HG03575 (cell line): ENCODE measurements around the gene DESI2.

Source experiments
- ATAC-seq: cut with Tn5 transposase; IDR thresholded peaks from one replicate; pipeline ENCODE4 v1.9.1; 2021; ENCODE audit not compliant: unreplicated experiment, insufficient number of reproducible peaks, low FRiP score; ENCODE audit errors: extremely low read depth

DESI2 gene

GRCh38 chr1:244652623-244653438 lies at the start of gene DESI2:
DESI2 (plus strand) TSS chr1:244653126; CDS start chr1:244653314, 188 bp downstream.
- peak; percentile 98 for ATAC-seq

- no peak for ATAC-seq
These were observed 49.4 kb upstream of the DESI2 start for GRCh38 chr1:244603498-244603897.

GRCh38 chr1:244605835-244606370 lies 47.0 kb upstream of the DESI2 start:
- no peak for ATAC-seq

- ATAC-seq, result no peak
These were observed 38.7 kb upstream of the DESI2 start for GRCh38 chr1:244614113-244614836.

DNA sequence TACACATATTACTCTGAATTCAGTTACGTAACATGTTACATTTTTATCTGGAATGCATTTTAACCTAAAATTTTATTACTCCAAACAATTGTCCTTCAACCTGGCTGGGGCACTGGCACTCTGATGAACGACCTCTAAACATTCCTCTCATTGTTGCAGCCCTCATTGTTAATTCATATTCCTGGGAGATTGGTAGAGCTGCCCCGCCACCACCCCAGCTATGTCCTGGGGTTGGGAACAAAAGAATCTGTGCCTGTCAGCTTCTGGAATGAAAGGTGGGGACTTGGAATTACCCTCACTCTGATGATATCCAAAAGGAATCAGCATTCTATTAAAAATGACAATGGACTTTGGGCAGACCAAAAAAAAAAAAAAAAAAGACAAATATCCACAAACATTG lies 38.0 kb upstream of the DESI2 start:
- ATAC-seq, result no peak

- ATAC-seq, result no peak
These were observed 37.6 kb upstream of the DESI2 start for GRCh38 chr1:244615301-244615700.

- ATAC-seq, result no peak
These were observed 26.2 kb upstream of the DESI2 start for GRCh38 chr1:244626709-244627108.

- no peak for ATAC-seq
These were observed 24.1 kb upstream of the DESI2 start for GRCh38 chr1:244628789-244629188.

DNA sequence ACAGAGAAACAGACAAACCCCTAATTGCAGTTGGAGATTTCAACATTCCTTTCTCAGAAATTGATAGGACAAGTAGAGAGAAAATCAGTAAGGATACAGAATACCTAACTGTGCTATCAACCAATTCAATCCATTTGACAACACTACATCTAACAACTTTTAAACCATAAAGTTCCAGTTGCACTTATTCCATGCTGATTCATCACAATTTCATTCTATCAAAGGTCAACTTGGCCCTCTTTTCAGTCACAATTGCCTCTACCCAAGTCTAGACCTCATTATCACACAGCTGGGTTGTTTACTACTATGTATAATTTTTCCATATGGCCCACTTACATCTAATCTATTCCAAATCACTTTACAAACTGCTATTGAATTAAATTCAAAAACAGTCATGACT lies 19.8 kb upstream of the DESI2 start:
- no peak for ATAC-seq

DNA sequence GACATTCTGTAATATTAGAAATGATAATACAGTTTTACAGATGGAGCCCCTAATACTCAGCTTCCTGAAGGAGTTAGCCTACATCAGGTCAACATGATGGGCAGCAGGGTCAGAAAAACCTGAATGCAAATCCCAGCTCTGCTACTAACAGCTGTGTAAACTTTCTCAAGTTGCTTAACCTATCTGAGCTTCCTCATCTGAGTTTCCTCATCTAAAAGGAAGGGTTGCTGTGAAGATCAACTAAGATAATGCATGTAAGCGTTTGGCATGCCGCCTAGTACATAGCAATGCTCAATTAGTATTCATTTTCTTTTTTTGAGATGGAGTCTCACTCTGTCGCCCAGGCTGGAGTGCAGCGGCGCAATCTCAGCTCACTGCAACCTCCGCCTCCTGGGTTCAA lies 18.4 kb upstream of the DESI2 start:
- ATAC-seq, result no peak

DNA sequence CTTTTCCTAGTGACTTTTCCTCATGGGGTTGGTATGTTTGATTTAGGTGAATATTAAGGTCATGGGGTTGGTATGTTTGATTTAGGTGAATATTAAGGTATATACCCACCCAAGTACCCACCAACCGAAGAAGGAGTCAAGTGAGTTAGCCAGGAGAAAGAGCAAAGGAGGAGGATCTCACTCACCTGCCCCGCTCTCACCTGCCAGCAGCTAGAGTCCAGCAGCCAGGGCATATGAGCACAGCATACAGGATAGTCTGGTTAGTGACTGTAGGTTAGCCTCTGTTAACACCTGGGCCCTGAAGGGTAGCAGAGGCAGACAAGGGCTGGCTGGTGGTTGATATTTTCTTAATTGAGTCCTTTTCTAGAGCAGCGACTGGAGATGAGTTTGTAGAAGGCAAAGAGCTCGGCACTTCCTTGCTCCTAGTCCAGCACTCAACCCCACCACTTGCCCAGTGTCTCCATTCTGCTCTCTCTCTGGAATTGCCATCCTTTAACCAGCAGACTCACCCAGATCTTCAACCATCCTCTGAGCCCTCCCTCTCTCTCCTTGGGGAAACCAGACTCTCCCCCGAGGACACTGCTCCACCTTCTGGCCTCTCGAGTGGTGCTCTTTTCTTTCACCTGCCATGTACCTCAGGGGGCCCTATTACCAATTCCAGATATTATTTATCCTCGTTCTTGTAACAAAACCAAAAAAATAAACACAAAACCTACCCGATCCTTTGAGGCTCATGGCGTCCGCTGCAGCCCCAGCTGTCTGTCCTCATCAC lies 16.3 kb upstream of the DESI2 start:
- ATAC-seq, result no peak

DNA sequence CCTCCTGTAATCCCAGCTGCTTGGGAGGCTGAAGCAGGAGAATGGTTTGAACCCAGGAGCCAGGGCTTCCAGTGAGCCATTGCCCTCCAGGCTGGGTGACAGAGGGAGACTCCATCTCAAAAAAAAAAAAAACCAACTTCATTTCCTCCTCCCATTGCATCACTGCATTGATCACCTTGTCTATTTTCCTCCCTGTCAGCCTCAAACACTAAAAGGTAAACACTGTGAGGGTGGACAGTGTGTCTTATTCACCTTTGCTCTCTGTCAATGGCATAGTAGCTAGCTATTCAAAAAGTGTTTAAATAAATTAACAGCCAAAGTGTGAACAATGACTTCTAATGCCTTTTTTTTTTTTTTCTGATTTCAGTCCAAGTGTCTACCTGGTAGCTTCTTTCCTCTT lies 13.4 kb upstream of the DESI2 start:
- ATAC-seq, result no peak

DNA sequence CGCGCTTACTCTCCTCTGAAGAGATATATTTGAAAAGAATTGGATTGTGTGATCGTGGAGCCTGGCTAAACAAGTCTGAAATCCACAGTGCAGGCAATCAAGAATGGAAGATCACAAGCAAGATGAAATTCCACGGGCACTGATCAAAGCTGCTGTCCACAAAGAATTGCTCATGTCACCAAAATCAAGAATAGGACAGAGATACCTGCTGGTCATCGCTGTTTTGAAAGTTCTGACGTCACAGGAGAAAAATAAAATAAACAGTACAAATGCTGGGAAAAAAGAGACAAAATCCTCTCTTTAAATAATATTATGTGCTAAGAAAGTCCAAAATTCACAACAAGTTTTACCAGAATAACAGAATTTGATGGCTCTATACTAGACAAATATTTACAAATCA lies 12.0 kb upstream of the DESI2 start:
- ATAC-seq, result no peak

DNA sequence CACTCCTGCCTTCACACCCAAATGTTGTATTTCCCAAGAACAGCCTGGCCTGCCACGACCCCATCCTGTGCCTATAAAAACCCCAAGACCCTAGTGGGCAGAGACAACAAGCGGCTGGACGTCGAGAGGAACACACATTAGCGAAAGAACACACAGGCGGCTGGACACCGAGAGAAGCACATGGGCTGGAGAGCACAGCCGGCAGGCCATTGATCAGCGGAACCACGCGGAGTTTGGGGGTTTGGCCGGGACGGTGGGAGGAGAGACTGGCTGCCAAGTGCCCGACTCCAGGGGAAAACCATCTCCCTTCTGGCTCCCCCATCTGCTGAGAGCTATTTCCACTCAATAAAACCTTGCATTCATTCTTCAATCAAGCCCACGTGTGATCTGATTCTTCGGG lies 10.4 kb upstream of the DESI2 start:
- ATAC-seq, result no peak

- no peak for ATAC-seq
These were observed 9.9 kb upstream of the DESI2 start for GRCh38 chr1:244642988-244643387.

DNA sequence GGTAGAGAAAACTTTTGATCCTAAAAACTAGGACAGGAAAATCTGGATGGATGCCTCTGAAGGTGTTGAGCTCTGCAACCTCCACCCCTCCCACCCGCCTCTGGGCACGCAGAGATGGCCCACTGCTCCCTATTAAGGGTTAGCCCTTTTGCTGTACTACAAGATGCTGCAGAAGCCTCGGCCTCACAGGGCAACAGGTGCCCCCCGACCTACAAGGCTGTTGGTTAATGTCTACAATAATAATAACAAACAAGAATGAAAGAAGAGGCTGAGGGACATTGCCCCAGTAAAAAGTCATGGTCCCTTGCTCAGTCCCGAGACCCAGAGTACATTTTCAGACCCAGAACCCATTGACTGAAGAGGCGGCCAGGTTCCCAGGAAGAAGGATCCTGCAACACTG lies 7.5 kb upstream of the DESI2 start:
- no peak for ATAC-seq

- no peak for ATAC-seq
These were observed 7.0 kb upstream of the DESI2 start for GRCh38 chr1:244645890-244646289.

DNA sequence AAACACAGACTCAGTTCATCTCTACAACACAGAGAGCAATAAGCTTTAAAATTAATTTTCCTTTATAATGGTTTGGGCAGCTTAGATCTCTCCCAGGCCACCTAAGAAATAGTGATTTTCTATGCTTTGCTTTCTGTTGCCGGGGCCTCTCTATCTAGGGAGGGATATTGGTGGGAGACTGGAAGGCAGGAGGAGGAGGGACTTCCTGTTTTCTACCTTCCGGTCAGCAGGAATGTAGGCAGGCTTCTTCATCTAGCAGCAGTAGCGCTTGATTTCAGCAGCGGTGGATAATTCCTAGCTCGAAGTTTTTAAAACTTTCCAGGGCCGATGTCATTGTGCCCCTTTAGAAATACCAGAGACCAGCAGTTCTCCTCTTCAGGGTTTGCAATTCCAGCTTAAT lies 5.1 kb upstream of the DESI2 start:
- ATAC-seq, result no peak

DNA sequence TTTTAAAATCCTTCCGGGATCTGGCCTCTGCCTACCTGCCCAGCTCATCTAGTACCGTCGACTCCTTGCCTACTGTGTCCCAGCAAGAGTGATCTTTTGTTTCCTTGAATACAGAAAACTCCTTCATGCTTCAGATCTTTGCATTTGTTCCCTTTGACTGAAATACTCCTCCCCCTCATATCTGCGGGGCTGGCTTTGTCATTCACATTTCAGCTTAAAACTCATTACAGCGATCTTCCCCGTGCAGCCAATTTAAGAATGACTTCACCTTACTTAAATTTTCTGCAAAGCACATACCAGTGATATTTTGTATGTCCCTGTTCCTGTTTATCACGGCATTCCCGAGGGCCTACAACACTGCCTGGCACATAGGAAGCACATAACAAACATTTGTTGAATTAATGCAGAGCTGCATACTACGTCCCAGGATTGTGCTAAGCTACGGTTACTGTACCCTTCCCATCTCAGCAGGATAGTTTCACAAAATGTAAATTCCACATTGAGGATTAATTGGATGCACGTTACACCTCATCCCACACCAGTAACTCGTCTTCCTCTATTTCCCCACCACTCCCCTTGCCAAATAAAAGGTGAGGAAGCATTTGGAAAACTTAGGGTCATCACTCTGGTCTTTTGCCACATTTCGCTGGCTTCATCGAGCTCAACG lies 837 bp upstream of the DESI2 start:
- no peak for ATAC-seq
